Measurements from ENCODE around the gene ASF1A. TPM values are rescaled to one million over a fixed set of nuclear protein-coding genes. Genes with fewer than 3 reads are reported as not detected.

Gene ASF1A
- total and polyA plus RNA-seq, 2 experiments from 2014 or later: 25.4 to 72.2 TPM

- TF ChIP-seq ZNF462 (CRISPR knock-in tag; IDR thresholded peaks at IDR 0.05): no peak
- no peak for TF ChIP-seq EZH2 (IDR thresholded peaks at IDR 0.05; ENCODE audit: low read depth, unreplicated experiment)
- no peak for TF ChIP-seq POLR2AphosphoS5 (IDR thresholded peaks at IDR 0.05; ENCODE audit: low read depth)
Observed at GRCh38 chr6:118899948-118900347, 6.0 kb downstream of the ASF1A start (continued).

GRCh38 chr6:118902726-118903125 is 8.8 kb downstream of the ASF1A start:
- no peaks in the 10 kb centered on the region for H3K27me3 ChIP-seq (ENCODE audit: insufficient read depth)
- peaks cover 2% of the 10 kb centered on the region for H3K27me3 Mint-ChIP-seq (ENCODE audit: insufficient read depth, low read depth, poor library complexity)
- H3K79me2 ChIP-seq (replicated peaks; ENCODE audit: insufficient read depth): peaks cover 71% of the 10 kb centered on the region
- H3K4me3 ChIP-seq: no peak overlapping the region
- ATAC-seq: no peak
- no peak for TF ChIP-seq REST (IDR thresholded peaks at IDR 0.05; ENCODE audit: unreplicated experiment)
- TF ChIP-seq POLR2AphosphoS5 (IDR thresholded peaks at IDR 0.05; ENCODE audit: low read depth): no peak
- TF ChIP-seq NANOG (IDR thresholded peaks at IDR 0.05; ENCODE audit: borderline replicate concordance): no peak
- no peak for DNase-seq (ENCODE audit: low spot score)
- no peak overlapping the region for H3K27ac Mint-ChIP-seq
- H3K36me3 Mint-ChIP-seq (ENCODE audit: low read depth): peaks cover 83% of the 10 kb centered on the region
- no peak overlapping the region for H3K27ac ChIP-seq (ENCODE audit: low read depth)
- no peaks in the 10 kb centered on the region for H3F3A ChIP-seq (replicated peaks; ENCODE audit: low read depth)
- H3K9me3 Mint-ChIP-seq: no peaks in the 10 kb centered on the region
- no peak overlapping the region for H3K4me2 ChIP-seq
- peaks cover 18% of the 10 kb centered on the region for H3K4me1 ChIP-seq (ENCODE audit: insufficient read depth)
- no peak overlapping the region for H3K4me3 Mint-ChIP-seq
- no peaks in the 10 kb centered on the region for H3K9me2 ChIP-seq (ENCODE audit: insufficient read depth)
- no peak overlapping the region for H2AFZ ChIP-seq
- peaks cover 28% of the 10 kb centered on the region for H3K36me3 ChIP-seq (ENCODE audit: insufficient read depth)
- H3K4me1 Mint-ChIP-seq: peaks cover 29% of the 10 kb centered on the region
- H4K20me1 ChIP-seq (replicated peaks; ENCODE audit: insufficient read depth): peaks cover 39% of the 10 kb centered on the region
